Smooth muscle cell (in vitro differentiated cells): ENCODE data around the gene RAD9B. TPM values are rescaled to one million over a fixed set of nuclear protein-coding genes. Genes with fewer than 3 reads are reported as not detected.

ENCODE experiments used
- DNase-seq: peaks from one replicate; lab custom pipeline; 2025; ENCODE audit not compliant: unreplicated experiment; lab: John Stamatoyannopoulos, UW
- H2AFZ ChIP-seq: fragments of 200-600 bp; sonication (generic); 2 replicates; pipeline ENCODE4 v1.6.0; 2016; ENCODE audit warnings: antibody characterized with exemption, low read depth, mild to moderate bottlenecking
- H3F3A ChIP-seq: fragments of 200-600 bp; sonication (generic); 2 replicates; pipeline ENCODE4 v1.6.0; 2017; ENCODE audit warnings: antibody characterized with exemption, low read depth
- H3K27ac ChIP-seq: fragments of 200-600 bp; sonication (generic); 2 replicates; pipeline ENCODE4 v1.5.1; 2016; ENCODE audit warnings: low read depth, mild to moderate bottlenecking
- H3K27me3 ChIP-seq: fragments of 200-600 bp; sonication (generic); 2 replicates; pipeline ENCODE4 v1.6.1; 2016; ENCODE audit warnings: low read depth, mild to moderate bottlenecking
- H3K36me3 ChIP-seq: fragments of 200-600 bp; sonication (generic); 2 replicates; pipeline ENCODE4 v1.5.1; 2016; ENCODE audit warnings: low read depth
- H3K4me1 ChIP-seq: fragments of 200-600 bp; sonication (generic); 2 replicates; pipeline ENCODE4 v1.5.1; 2016; ENCODE audit warnings: low read depth
- H3K4me2 ChIP-seq: fragments of 200-600 bp; sonication (generic); 2 replicates; pipeline ENCODE4 v1.6.0; 2016; ENCODE audit warnings: mild to moderate bottlenecking
- H3K4me3 ChIP-seq: fragments of 200-600 bp; sonication (generic); 2 replicates; pipeline ENCODE4 v1.5.1; 2016; ENCODE audit warnings: mild to moderate bottlenecking
- H3K79me2 ChIP-seq: fragments of 200-600 bp; sonication (generic); 2 replicates; pipeline ENCODE4 v1.6.0; 2016; ENCODE audit warnings: low read depth, mild to moderate bottlenecking
- H3K9ac ChIP-seq: fragments of 200-600 bp; sonication (generic); 2 replicates; pipeline ENCODE4 v1.6.0; 2016; ENCODE audit warnings: low read depth
- H3K9me3 ChIP-seq: fragments of 200-600 bp; sonication (generic); replicated peaks from 2 replicates; pipeline ENCODE4 v1.5.1; 2016; ENCODE audit warnings: low read depth
- H4K20me1 ChIP-seq: fragments of 200-600 bp; sonication (generic); 2 replicates; pipeline ENCODE4 v1.6.0; 2016; ENCODE audit warnings: low read depth
- CTCF ChIP-seq: fragments of 200-600 bp; sonication (generic); IDR thresholded peaks from 2 replicates; pipeline ENCODE4 v1.5.1; 2017; ENCODE audit warnings: borderline replicate concordance, mild to moderate bottlenecking, antibody characterized with exemption; ENCODE audit not compliant: insufficient read depth, poor library complexity, severe bottlenecking
- WGBS: methylation state at CpG from one replicate; pipeline ENCODE4 v1.1.7; 2016; ENCODE audit warnings: low lambda C conversion rate; 5-methylcytosine and 5-hydroxymethylcytosine counted together
- polyA plus RNA-seq: library from polyadenylated mRNA; unstranded; fragments of >200 nt; fragmentation: Nextera tagmentation; extraction: Ambion mirVana; gene quantifications from 2 replicates; pipeline ENCODE4 v1.2.1, GENCODE V29; 2016
- total RNA-seq: library from RNA; depleted of rRNA; stranded (reverse); fragments of >200 nt; gene quantifications from 2 replicates; pipeline ENCODE4 v1.2.3, GENCODE V29; 2014

Gene RAD9B
- total and polyA plus RNA-seq, 2 experiments from 2014 or later: 0.64 TPM; not detected in 1

- Histone ChIP-seq H3K36me3 (no peaks in the 10 kb centered on the region), H3K4me2 (no peak overlapping the region), H3K79me2 (no peaks in the 10 kb centered on the region), H3K27me3 (no peaks in the 10 kb centered on the region), H3K27ac (no peak overlapping the region), H3F3A (no peaks in the 10 kb centered on the region), H3K9me3 (no peaks in the 10 kb centered on the region), H3K9ac (no peak overlapping the region), H3K4me3 (no peak overlapping the region), H3K4me1 (no peaks in the 10 kb centered on the region), H4K20me1 (peaks cover 25% of the 10 kb centered on the region), H2AFZ (no peak overlapping the region)
- no peak for DNase-seq
- WGBS: 94% methylated on average over 6 of the region's 6 CpGs
- no peak for TF ChIP-seq CTCF
Observed at GRCh38 chr12:110528277-110528839, 26.2 kb downstream of the RAD9B start.

- 96% methylated on average over 2 of the region's 2 CpGs for WGBS
- H4K20me1 ChIP-seq: peaks cover 46% of the 10 kb centered on the region
- no peak for DNase-seq
- no peak overlapping the region for H3K27ac ChIP-seq
- H3K36me3 ChIP-seq: no peaks in the 10 kb centered on the region
- H3K79me2 ChIP-seq: no peaks in the 10 kb centered on the region
- no peaks in the 10 kb centered on the region for H3K4me1 ChIP-seq
- no peak overlapping the region for H3K4me2 ChIP-seq
- no peak overlapping the region for H3K4me3 ChIP-seq
- H2AFZ ChIP-seq: no peak overlapping the region
- no peaks in the 10 kb centered on the region for H3K9me3 ChIP-seq
- TF ChIP-seq CTCF: no peak
- no peaks in the 10 kb centered on the region for H3K27me3 ChIP-seq
- no peak overlapping the region for H3K9ac ChIP-seq
- no peaks in the 10 kb centered on the region for H3F3A ChIP-seq
Observed at GRCh38 chr12:110530511-110530910, 28.4 kb downstream of the RAD9B start.

- Histone ChIP-seq H3K4me3 (no peak overlapping the region), H3K79me2 (no peaks in the 10 kb centered on the region), H3K9ac (no peak overlapping the region), H3K4me1 (no peaks in the 10 kb centered on the region), H3K36me3 (no peaks in the 10 kb centered on the region), H3K4me2 (peak overlapping the region; percentile 5), H3F3A (no peaks in the 10 kb centered on the region), H2AFZ (no peak overlapping the region), H4K20me1 (peaks cover 46% of the 10 kb centered on the region), H3K27me3 (no peaks in the 10 kb centered on the region), H3K27ac (no peak overlapping the region), H3K9me3 (no peaks in the 10 kb centered on the region)
- no peak for TF ChIP-seq CTCF
- WGBS: 68% methylated on average over 2 of the region's 2 CpGs
- DNase-seq: no peak
Observed at GRCh38 chr12:110531741-110532333, 29.7 kb downstream of the RAD9B start.

- no peak overlapping the region for H3K27ac ChIP-seq
- H3K79me2 ChIP-seq: no peaks in the 10 kb centered on the region
- peak overlapping the region; percentile 5 for H3K4me2 ChIP-seq
- no peak overlapping the region for H3K9ac ChIP-seq
- H3K27me3 ChIP-seq: no peaks in the 10 kb centered on the region
- TF ChIP-seq CTCF: no peak
- H3K4me1 ChIP-seq: no peaks in the 10 kb centered on the region
- no peaks in the 10 kb centered on the region for H3K9me3 ChIP-seq
- no peak overlapping the region for H3K4me3 ChIP-seq
- H4K20me1 ChIP-seq: peaks cover 46% of the 10 kb centered on the region
- H3F3A ChIP-seq: no peaks in the 10 kb centered on the region
- 96% methylated on average over 3 of the region's 3 CpGs for WGBS
- no peak for DNase-seq
- H3K36me3 ChIP-seq: no peaks in the 10 kb centered on the region
- H2AFZ ChIP-seq: no peak overlapping the region
Observed at GRCh38 chr12:110532644-110533043, 30.5 kb downstream of the RAD9B start.
